Upper lobe of left lung (tissue), 4 donors: ENCODE results near the gene AHSA1.

Experiments used
- EP300 ChIP-seq, 4 donors: sonication (generic); formaldehyde crosslinking; IDR thresholded peaks; one replicate each; pipeline ENCODE4 v1.5.1; 2017; ENCODE audit warnings: antibody characterized with exemption in 4 of 4, control low read depth in 2 of 4
- POLR2A ChIP-seq, 4 donors: fragments of 450-650 bp; IDR thresholded peaks; one replicate each; pipeline ENCODE4 v1.5.1; 2016 to 2017; ENCODE audit warnings: antibody characterized with exemption in 4 of 4, mild to moderate bottlenecking in 2 of 4

DNA sequence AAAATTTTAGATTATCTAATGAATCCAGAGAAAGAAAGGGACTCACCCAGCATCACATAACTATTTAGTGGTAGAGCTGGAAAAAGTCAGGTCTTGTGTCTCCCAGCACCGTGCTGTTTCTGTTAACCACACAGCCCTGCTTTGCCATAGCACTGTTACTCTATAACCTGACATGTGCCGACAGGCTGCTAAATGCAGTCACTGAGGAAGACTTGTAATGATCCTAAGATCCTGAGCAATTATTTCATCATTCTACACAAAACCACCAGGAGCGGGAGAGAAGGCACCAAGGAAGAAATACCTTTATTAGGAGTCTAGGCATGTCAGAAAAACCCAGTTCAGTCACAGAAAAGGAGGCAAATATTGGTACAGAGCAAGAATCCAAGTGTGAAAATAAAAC lies 31.5 kb upstream of the AHSA1 start:
- no peak for TF ChIP-seq EP300 (IDR thresholded peaks at IDR 0.05)
- TF ChIP-seq POLR2A (IDR thresholded peaks at IDR 0.05) = no peak
